Stimulated activated CD4-positive, alpha-beta T cell treated with anti-CD3 and anti-CD28 coated beads, TNF-alpha, amount 100 ng/mL, for 4 hours (primary cell): ENCODE measurements around the gene MKRN2OS.

Experiments used
- DNase-seq, 3 experiments: peaks; one replicate each; pipeline ENCODE4 v3.0.0-alpha.2; 2020; ENCODE audit warnings: low read depth in 3 of 3

Gene MKRN2OS

GRCh38 chr3:12513694-12514446 lies 31.4 kb downstream of the MKRN2OS start:
- DNase-seq = no peak

- no peak for DNase-seq
These were observed 32.7 kb downstream of the MKRN2OS start for GRCh38 chr3:12512534-12513118.

- no peak for DNase-seq
These were observed 35.8 kb downstream of the MKRN2OS start for GRCh38 chr3:12509466-12509865.

GRCh38 chr3:12508291-12508700 lies 37.0 kb downstream of the MKRN2OS start:
- DNase-seq = no peak

GRCh38 chr3:12507591-12508281 lies 37.6 kb downstream of the MKRN2OS start:
- no peak for DNase-seq

GRCh38 chr3:12506201-12506709 lies 39.0 kb downstream of the MKRN2OS start:
- DNase-seq = no peak

GRCh38 chr3:12503126-12503957 lies 42.0 kb downstream of the MKRN2OS start:
- DNase-seq = no peak

GRCh38 chr3:12501360-12502020 lies 43.8 kb downstream of the MKRN2OS start:
- DNase-seq = no peak

GRCh38 chr3:12499474-12499873 lies 45.8 kb downstream of the MKRN2OS start:
- no peak for DNase-seq

GRCh38 chr3:12496453-12496761 lies 48.9 kb downstream of the MKRN2OS start:
- DNase-seq = no peak

GRCh38 chr3:12495749-12496452 lies 49.4 kb downstream of the MKRN2OS start:
- no peak for DNase-seq

- no peak for DNase-seq
These were observed 54.8 kb downstream of the MKRN2OS start for GRCh38 chr3:12490547-12490946.

GRCh38 chr3:12489832-12490231 lies 55.5 kb downstream of the MKRN2OS start:
- no peak for DNase-seq
